ENCODE data around the gene SRM.

SRM gene

DNA sequence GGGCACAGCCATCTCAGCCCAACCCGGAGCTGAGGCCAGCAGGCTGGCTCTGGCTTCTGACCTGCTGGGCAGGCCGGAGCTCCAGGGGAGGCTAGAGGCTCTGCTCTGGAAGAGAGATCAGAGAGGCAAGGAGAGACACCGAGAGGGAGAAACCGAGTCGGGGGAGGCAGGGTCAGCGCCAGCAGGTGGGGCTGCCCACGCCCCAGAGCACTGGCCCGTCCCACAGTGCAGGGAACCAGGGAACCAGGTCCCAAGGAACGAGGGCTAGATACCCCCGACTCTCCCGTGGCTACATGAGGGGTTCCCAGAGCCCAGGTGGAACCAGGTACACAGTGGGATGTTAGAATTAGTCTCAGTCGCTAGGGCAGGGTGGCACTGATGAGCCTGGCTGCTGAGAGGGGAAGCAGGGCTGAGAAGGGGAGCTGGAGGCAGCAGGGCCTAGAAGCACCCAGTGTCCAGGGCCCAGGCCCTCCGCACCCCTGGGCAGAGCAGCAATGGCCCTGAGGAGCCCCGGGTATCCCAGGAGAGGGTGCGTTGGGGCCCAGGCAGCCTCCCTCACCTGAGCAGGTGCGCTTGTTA is 14.9 kb downstream of the SRM start:
- Histone ChIP-seq H3K27me3 (ENCODE audit: low read length) (no peaks in the 10 kb centered on the region), H3F3A (ENCODE audit: insufficient read depth) (no peaks in the 10 kb centered on the region), H3K79me2 (ENCODE audit: insufficient read depth, low read length) (no peaks in the 10 kb centered on the region), H3K9me3 (ENCODE audit: insufficient read depth, low read length) (no peaks in the 10 kb centered on the region), H3K4me3 (ENCODE audit: insufficient read depth, low read length, poor library complexity, severe bottlenecking) (no peak overlapping the region), H3K9me2 (replicated peaks; ENCODE audit: insufficient read depth, low read length) (no peaks in the 10 kb centered on the region), H4K20me1 (ENCODE audit: low read depth, low read length) (no peaks in the 10 kb centered on the region), H3K4me2 (ENCODE audit: low read depth, low read length, poor library complexity, severe bottlenecking) (no peak overlapping the region), H3K9ac (ENCODE audit: low read length) (no peak overlapping the region), H3K36me3 (ENCODE audit: low read length) (no peaks in the 10 kb centered on the region), H2AFZ (ENCODE audit: low read depth, low read length, severe bottlenecking) (no peak overlapping the region), H3K27ac (ENCODE audit: low read depth, low read length) (no peak overlapping the region)
- TF ChIP-seq CTCF (IDR thresholded peaks at IDR 0.05; ENCODE audit: insufficient read depth, low read length, poor library complexity, severe bottlenecking) (no peak), EZH2phosphoT487 (conservative IDR thresholded peaks at IDR 0.05; ENCODE audit: low read length) (no peak)

DNA sequence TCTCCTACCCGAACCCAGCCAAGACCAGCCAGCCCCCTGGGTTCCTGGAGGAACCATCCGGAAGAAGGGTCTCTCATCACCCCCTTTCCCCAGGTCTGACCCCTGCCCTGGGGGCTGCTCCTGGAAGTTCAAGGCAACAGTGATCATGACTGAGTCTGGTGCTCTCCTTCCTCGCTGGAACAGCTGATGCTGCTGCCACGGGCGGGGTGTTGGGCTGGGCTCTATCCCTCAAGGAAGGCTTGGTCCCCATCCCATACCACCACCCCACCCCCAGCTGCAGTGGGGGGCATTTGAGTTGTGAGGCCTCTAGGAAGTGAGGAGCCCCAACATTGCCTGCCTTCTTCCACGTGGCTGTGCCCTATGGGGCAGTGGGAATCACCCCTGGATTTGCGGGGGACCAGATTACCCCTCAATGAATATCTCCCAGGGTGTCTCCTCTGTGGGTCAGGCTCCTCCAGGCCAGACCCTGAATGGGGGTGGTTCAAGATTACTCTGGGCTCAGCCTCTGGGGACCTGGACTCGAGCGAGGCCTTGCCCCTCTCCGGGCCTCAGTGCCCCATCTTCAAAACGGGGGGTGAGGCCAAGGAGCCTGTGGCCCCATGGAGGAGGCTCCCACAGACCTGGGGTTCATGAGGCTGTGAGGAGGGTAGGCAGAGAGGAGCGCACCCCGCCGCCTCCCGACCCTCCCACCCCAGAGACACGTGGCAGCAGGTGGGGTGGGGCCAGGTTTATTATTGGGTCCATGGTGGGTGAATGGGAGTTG is 15.6 kb downstream of the SRM start:
- Histone ChIP-seq H3K4me3 (ENCODE audit: insufficient read depth, low read length, poor library complexity, severe bottlenecking) (no peak overlapping the region), H2AFZ (ENCODE audit: low read depth, low read length, severe bottlenecking) (no peak overlapping the region), H3K79me2 (ENCODE audit: insufficient read depth, low read length) (no peaks in the 10 kb centered on the region), H3K9me3 (ENCODE audit: insufficient read depth, low read length) (no peaks in the 10 kb centered on the region), H4K20me1 (ENCODE audit: low read depth, low read length) (no peaks in the 10 kb centered on the region), H3K27me3 (ENCODE audit: low read length) (no peaks in the 10 kb centered on the region), H3K36me3 (ENCODE audit: low read length) (no peaks in the 10 kb centered on the region), H3K4me2 (ENCODE audit: low read depth, low read length, poor library complexity, severe bottlenecking) (no peak overlapping the region), H3F3A (ENCODE audit: insufficient read depth) (no peaks in the 10 kb centered on the region), H3K9ac (ENCODE audit: low read length) (no peak overlapping the region), H3K27ac (ENCODE audit: low read depth, low read length) (no peak overlapping the region), H3K9me2 (replicated peaks; ENCODE audit: insufficient read depth, low read length) (no peaks in the 10 kb centered on the region)
- no peak for TF ChIP-seq EZH2phosphoT487 (conservative IDR thresholded peaks at IDR 0.05; ENCODE audit: low read length)
- no peak for TF ChIP-seq CTCF (IDR thresholded peaks at IDR 0.05; ENCODE audit: insufficient read depth, low read length, poor library complexity, severe bottlenecking)

- no peak overlapping the region for H3K27ac ChIP-seq (ENCODE audit: low read depth, low read length)
- H3K79me2 ChIP-seq (ENCODE audit: insufficient read depth, low read length): no peaks in the 10 kb centered on the region
- H3K9me2 ChIP-seq (replicated peaks; ENCODE audit: insufficient read depth, low read length): no peaks in the 10 kb centered on the region
- no peaks in the 10 kb centered on the region for H4K20me1 ChIP-seq (ENCODE audit: low read depth, low read length)
- no peaks in the 10 kb centered on the region for H3K36me3 ChIP-seq (ENCODE audit: low read length)
- H3K9me3 ChIP-seq (ENCODE audit: insufficient read depth, low read length): no peaks in the 10 kb centered on the region
- no peak overlapping the region for H3K4me2 ChIP-seq (ENCODE audit: low read depth, low read length, poor library complexity, severe bottlenecking)
- no peak for TF ChIP-seq CTCF (IDR thresholded peaks at IDR 0.05; ENCODE audit: insufficient read depth, low read length, poor library complexity, severe bottlenecking)
- H3F3A ChIP-seq (ENCODE audit: insufficient read depth): no peaks in the 10 kb centered on the region
- H3K27me3 ChIP-seq (ENCODE audit: low read length): no peaks in the 10 kb centered on the region
- H3K4me3 ChIP-seq (ENCODE audit: insufficient read depth, low read length, poor library complexity, severe bottlenecking): no peak overlapping the region
- no peak overlapping the region for H2AFZ ChIP-seq (ENCODE audit: low read depth, low read length, severe bottlenecking)
- no peak overlapping the region for H3K9ac ChIP-seq (ENCODE audit: low read length)
Measured at GRCh38 chr1:11042995-11043874, 16.6 kb downstream of the SRM start.
